AG04450 (cell line): ENCODE data around the gene EPB41L1. TPM values are rescaled to one million over a fixed set of nuclear protein-coding genes. Genes with fewer than 3 reads are reported as not detected.

Experiments used
- CTCF ChIA-PET: fragments of 300-600, 350-600 bp; formaldehyde crosslinking; extraction: SDS; loops from one replicate; lab custom pipeline; 2022; ENCODE audit warnings: antibody characterized with exemption, inconsistent platforms; lab: Charles Lee
- POLR2A ChIA-PET: fragments of 350-600 bp; formaldehyde crosslinking; extraction: SDS; loops from one replicate; lab custom pipeline; 2021; ENCODE audit warnings: antibody characterized with exemption, inconsistent platforms; lab: Yijun Ruan, JAX
- DNase-seq: peaks from one replicate; pipeline ENCODE4 v3.0.0-alpha.2; 2011; ENCODE audit warnings: low read depth, low spot score
- H3K27ac ChIP-seq: one replicate; pipeline ENCODE4 v1.5.1; 2012; ENCODE audit warnings: low read depth, low read length, control low read depth
- H3K27me3 ChIP-seq: one replicate; pipeline ENCODE4 v1.6.0; 2012; ENCODE audit warnings: low read length; ENCODE audit not compliant: control insufficient read depth, insufficient read depth
- H3K4me3 ChIP-seq: 2 replicates; pipeline ENCODE4 v1.5.1; 2011; ENCODE audit warnings: mild to moderate bottlenecking, low read depth, low read length, control low read depth
- H3K9me3 ChIP-seq: 2 replicates; pipeline ENCODE4 v1.5.1; 2012; ENCODE audit warnings: low read length; ENCODE audit not compliant: control insufficient read depth, insufficient read depth
- polyA plus RNA-seq: library from polyadenylated mRNA; depleted of rRNA; stranded (reverse); fragments of >200 nt; gene quantifications from 2 replicates; pipeline ENCODE4 v1.2.3, GENCODE V29; 2011
- TF ChIP-seq, protein P1 (sequence below): IDR thresholded peaks from 2 replicates; pipeline ENCODE4 v1.5.1; 2011; ENCODE audit warnings: low read depth, low read length, control low read depth, inconsistent platforms

Gene EPB41L1
- polyA plus RNA-seq, 1 experiment, result 17.8 TPM

DNA sequence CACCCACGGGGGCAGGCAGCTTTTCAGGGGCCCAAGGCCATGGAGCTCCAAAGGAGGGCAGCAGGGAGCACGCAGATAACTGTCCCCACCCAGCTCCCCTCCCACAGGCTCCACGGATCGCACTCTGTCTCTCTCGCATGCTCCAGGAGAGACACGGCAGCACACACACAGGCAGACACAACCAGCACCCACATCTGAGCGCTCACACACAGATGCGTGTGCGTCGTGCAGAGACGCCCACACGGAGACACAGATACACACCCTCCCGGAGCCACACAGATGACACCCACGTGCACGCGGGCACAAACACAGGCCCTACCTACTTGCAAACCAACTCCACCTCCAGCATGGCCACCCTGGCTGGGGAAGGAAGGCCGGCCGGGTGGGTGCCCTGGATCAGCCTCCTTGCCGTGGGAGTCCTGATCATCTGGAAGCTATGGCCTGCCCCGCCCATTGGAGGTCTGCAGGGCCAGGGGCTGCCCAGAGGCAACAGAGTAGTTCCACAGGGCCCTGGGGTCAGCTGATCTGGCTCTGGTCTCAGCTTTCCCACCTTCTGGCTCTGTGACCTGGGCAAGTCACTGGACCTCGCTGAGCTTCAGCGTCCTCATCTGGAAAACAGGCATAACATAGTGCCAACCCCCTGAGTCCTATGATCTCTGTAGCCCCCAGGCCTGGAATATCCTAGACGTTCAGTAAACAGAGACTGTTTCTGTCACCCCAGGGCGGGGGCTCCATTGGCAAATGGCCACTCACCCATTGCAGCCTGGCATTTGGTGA, 113.3 kb downstream of the EPB41L1 start:
- TF ChIP-seq, protein P1, sequence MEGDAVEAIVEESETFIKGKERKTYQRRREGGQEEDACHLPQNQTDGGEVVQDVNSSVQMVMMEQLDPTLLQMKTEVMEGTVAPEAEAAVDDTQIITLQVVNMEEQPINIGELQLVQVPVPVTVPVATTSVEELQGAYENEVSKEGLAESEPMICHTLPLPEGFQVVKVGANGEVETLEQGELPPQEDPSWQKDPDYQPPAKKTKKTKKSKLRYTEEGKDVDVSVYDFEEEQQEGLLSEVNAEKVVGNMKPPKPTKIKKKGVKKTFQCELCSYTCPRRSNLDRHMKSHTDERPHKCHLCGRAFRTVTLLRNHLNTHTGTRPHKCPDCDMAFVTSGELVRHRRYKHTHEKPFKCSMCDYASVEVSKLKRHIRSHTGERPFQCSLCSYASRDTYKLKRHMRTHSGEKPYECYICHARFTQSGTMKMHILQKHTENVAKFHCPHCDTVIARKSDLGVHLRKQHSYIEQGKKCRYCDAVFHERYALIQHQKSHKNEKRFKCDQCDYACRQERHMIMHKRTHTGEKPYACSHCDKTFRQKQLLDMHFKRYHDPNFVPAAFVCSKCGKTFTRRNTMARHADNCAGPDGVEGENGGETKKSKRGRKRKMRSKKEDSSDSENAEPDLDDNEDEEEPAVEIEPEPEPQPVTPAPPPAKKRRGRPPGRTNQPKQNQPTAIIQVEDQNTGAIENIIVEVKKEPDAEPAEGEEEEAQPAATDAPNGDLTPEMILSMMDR, result no peak
- ChIA-PET CTCF (no interaction called here), POLR2A (interaction anchor here (0.6 kb wide), 1 partner anchor 372 kb away, joined by 4 read pairs; no protein-coding TSS in a partner anchor)
- Histone ChIP-seq H3K27me3 (peaks cover 23% of the 10 kb centered on the region), H3K4me3 (no peak overlapping the region), H3K9me3 (no peaks in the 10 kb centered on the region; the same call in 1 of the 2 replicates), H3K27ac (no peak overlapping the region)
- DNase-seq, result no peak

DNA sequence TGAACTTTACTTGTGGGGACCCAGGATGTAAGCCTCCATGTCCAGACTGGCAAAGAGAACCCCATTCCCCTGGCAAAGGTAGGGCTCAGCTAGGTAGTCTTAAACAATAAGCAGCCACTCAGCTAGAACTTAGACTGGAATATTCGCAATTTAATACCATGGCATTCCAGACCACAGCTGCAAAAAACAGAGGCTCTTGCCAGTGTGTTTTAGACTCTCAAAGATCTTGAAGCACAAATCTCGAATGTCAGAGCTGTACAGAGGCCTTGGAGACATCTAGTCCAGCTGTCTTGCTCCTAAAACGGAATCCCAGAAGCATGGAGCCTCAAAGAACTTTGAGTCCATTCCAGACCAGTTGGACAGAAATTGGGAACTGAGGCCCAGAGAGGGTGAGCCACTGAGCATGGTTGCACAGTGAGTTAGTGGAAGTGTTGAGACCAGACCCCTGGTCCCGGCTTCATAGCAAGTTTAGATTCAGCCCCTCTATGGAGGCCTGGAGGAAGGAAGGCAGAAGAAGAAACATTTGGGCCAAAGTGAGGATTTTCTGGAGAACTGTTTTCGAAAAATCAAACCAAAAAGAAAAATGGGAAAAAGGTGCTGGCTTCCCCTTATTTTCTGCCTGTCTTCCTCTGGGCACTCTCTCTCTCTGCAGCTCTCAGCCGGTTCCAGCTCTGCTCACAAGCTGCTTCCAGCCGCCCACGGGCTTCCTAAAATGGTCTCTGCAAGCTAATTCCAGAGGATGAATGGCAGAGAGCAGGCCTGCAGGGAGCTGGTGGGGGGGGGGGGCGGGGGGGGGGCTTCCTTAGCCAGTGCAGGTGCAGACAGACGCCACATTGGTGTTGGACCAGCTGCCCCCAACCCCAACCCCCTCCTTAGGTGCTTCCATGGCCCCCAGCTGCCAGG, 114.2 kb downstream of the EPB41L1 start:
- peaks cover 23% of the 10 kb centered on the region for H3K27me3 ChIP-seq
- DNase-seq, result no peak
- TF ChIP-seq, protein P1, result no peak
- no peak overlapping the region for H3K4me3 ChIP-seq
- no peaks in the 10 kb centered on the region; the same call in 1 of the 2 replicates for H3K9me3 ChIP-seq
- H3K27ac ChIP-seq, result no peak overlapping the region
- POLR2A ChIA-PET, result no interaction called here
- CTCF ChIA-PET, result no interaction called here

DNA sequence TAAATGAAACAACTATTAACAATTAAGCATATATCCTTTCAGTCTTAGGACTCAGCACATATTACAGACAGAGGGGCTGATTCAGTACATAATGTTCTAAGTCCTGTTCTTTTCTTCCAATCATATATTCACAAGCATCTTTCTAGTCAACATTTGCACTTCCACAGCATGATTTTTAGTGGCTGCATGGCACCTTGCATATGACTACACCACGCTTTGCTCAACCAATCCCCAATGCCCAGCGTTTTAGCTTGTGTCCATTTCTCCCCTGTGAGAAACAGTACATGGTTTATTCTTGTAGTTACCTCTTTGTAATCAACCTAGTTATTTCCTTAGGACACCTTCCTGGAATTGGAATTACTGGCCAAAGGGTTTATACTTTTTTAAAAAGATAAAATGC, 115.0 kb downstream of the EPB41L1 start:
- ChIA-PET CTCF (no interaction called here), POLR2A (no interaction called here)
- H3K27ac ChIP-seq, result no peak overlapping the region

DNA sequence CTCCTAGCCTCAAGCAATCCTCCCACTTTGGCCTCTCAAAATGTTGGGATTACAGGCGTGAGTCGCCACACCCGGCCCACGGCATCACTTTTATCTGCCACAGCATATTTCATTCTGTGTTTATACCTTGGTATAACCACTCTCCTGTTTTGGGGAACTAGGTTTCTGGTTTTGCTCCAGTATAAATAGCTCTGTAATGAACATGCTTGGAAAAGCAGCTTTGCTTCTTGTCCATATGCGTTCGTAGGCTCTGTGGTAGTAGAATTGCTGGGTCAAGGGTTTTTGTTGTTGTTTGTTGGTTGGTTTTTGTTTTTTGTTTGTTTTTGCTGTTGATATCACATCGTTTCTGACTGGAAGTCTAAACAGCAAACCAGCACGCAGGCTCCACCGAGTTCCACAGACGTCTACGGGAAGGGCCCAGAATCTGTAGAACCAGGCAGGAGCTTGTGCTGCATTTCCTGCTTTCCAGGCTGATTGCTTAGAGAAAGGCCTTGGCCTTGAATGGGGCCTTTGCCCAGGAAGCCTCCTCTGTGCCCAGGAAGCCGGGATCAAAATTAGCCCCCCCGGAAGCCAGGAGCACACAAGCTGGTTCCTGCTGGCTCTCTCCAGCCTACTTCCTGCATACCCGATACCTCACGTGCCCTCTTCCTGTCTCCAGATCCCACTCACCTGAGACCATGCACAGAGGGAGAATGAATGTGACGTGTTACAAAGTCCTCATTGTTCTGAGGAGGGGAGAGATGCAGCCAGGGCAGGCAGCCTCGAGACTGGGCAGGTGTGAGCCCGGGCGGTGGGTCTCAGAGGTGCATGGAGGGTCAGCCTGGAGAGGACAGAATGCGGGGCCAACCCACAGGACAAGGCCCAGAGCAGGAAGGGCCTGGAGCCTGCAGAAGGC, 116.5 kb downstream of the EPB41L1 start:
- TF ChIP-seq, protein P1, result no peak
- Histone ChIP-seq H3K27ac (no peak overlapping the region), H3K9me3 (no peaks in the 10 kb centered on the region), H3K27me3 (peaks cover 23% of the 10 kb centered on the region), H3K4me3 (no peak overlapping the region)
- POLR2A ChIA-PET, result no interaction called here
- CTCF ChIA-PET, result interaction anchor here (0.6 to 1.9 kb wide), 2 partner anchors 168 to 1177 kb away, joined by 3 to 6 read pairs; no protein-coding TSS in a partner anchor
- no peak for DNase-seq

More for the DNA sequence above, 115.0 kb downstream of the EPB41L1 start:
- Histone ChIP-seq H3K27me3 (peaks cover 21% of the 10 kb centered on the region), H3K9me3 (no peaks in the 10 kb centered on the region; the same call in 1 of the 2 replicates), H3K4me3 (no peak overlapping the region)
- TF ChIP-seq, protein P1, result no peak
- DNase-seq, result no peak
